Adipose tissue (tissue), 3 donors: Measurements from ENCODE around the gene KCNRG. TPM values are rescaled to one million over a fixed set of nuclear protein-coding genes. Genes with fewer than 3 reads are reported as not detected.
"Not testable (repeated sequence)": the region's sequence is repeated elsewhere in the genome, so short reads cannot be mapped to it uniquely, and the experiment has no call there.

Source experiments
- H3K27ac ChIP-seq: one replicate; pipeline ENCODE4 v1.5.1; 2013; ENCODE audit warnings: low read depth, low read length
- WGBS, 3 donors: extraction: QIAGEN DNeasy Blood & Tissue Kit; methylation state at CpG; one replicate each; pipeline ENCODE4 v1.1.7; 2013; 5-methylcytosine and 5-hydroxymethylcytosine counted together
- polyA plus RNA-seq, 3 donors: library from polyadenylated mRNA; stranded (reverse); fragments of 200-250 nt; gene quantifications; one replicate each; pipeline ENCODE4 v1.2.3, GENCODE V29; 2013
- donor health status: healthy with polysubstance abuse.
- donor health status: Bipolar disorder and iron deficiency.
- donor health status: healthy.

KCNRG gene, protein sequence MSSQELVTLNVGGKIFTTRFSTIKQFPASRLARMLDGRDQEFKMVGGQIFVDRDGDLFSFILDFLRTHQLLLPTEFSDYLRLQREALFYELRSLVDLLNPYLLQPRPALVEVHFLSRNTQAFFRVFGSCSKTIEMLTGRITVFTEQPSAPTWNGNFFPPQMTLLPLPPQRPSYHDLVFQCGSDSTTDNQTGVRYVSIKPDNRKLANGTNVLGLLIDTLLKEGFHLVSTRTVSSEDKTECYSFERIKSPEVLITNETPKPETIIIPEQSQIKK
- under 1 TPM in 2 of 3 donors, not detected in 1; 0.29 to 0.52 TPM for polyA plus RNA-seq

DNA sequence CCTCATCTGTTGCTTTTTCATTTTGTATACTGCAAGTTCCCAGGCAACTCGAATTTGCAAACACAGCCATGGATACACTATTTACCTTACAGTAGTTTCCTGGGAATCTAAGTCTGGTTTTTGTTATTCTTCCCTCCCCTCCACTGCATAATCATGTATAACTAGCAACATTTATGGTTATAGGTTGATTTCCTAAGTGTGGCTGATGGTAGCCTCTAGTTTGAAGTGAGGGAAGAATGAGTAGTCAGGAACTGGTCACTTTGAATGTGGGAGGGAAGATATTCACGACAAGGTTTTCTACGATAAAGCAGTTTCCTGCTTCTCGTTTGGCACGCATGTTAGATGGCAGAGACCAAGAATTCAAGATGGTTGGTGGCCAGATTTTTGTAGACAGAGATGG lies at the start of gene KCNRG:
TSS of gene KCNRG (plus strand) at position 187 of the 400 bp plus-strand sequence. CDS start at position 237, 50 bp downstream.
- WGBS, 3 donors = 41 to 56% (median 55%) methylated on average over 5 of the region's 5 CpGs
- no peak within 1 kb of the TSS for H3K27ac ChIP-seq

DNA sequence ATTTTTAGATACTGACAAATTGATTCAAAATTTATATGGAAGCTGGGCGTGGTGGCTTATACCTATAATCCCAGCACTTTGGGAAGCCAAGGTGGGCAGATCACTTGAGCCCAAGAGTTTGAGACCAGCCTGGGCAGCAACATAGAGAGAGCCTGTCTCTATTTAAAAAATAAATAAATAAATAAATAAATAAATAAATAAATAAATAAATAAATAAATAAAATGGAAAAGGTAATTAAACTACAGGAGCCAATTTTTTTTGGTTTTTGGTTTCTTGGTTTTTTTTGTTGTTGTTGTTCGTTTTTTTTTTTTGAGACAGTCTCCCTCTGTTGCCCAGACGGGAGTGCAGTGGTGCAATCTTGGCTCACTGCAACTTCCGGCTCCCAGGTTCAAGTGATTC lies 47.8 kb upstream of the KCNRG start:
- no peak overlapping the region for H3K27ac ChIP-seq
- 90 to 97% (median 92%) methylated on average over 4 of the region's 4 CpGs for WGBS, 3 donors

GRCh38 chr13:49972709-49973108 lies 42.5 kb upstream of the KCNRG start:
- 51 to 88% (median 85%) methylated on average over 4 of the region's 4 CpGs for WGBS, 3 donors
- H3K27ac ChIP-seq = no peak overlapping the region

DNA sequence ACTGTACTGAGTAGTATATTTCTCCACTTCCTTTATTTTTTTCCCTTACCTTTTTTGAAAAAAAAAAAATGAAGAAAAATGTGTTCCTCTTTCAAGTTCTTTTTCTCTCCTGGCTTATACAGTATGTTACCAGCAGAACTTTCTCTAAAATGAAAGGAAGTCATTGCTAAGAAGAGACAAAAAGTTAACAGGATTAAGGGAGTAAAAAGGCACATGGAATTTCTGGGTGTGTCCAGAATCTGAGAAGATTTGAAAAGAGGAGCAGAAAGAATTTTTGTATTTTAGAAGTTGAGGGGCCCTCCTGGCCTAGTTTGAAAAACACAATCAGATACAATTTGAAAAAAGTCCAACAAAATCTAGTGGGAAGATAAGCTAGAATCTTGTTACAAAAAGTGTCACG lies 39.4 kb upstream of the KCNRG start:
- H3K27ac ChIP-seq = no peak overlapping the region
- 75 to 89% (median 83%) methylated on average over 1 of the region's 1 CpG for WGBS, 3 donors

DNA sequence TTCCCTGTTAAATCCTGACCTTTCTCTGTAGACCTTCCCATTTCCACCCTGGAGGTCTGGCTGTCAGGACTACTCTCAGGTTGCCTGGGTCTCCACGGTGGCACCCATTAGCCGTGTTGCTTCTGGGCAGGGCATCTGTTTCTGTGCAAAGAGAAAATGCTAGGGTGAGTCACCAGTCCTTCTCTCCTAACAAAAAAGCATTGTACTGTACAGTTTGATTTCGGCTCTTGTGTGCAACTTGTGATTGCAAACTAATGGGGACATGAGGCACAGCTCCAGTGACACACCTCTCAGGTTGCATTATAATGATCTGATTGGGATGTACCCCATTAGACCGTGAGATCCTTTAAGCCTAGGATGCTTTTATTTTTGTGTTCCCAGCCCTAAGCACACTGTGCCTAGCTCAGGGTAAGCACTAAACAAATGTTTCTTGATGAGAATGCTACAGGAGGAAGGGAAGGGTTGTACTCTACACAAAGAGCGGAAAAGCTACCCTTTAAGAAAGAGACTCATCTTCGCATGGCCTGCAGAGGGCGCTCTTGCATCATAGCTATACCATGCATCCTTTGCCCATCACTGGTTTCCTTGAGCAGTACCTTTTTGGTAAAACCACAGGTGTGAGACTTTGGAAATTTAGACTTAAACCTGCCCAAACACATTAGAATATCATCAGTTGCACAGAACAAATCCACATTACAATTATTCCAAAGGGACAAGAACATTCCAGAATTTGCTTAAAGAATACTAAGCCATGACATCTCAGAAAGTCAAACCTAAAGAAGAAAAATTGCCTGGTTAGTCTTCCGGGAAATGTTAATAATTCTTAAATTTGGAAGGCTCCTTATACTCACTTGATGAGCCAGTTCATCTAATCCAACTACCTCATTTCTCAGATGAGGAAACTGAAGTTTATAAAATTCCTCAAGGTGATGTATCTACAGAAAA lies 38.7 kb upstream of the KCNRG start:
- WGBS, 3 donors = 44 to 62% (median 53%) methylated on average over 8 of the region's 8 CpGs
- no peak overlapping the region for H3K27ac ChIP-seq

GRCh38 chr13:49977992-49978391 lies 37.3 kb upstream of the KCNRG start:
- H3K27ac ChIP-seq = no peak overlapping the region
- 71 to 83% (median 83%) methylated on average over 3 of the region's 3 CpGs for WGBS, 3 donors

DNA sequence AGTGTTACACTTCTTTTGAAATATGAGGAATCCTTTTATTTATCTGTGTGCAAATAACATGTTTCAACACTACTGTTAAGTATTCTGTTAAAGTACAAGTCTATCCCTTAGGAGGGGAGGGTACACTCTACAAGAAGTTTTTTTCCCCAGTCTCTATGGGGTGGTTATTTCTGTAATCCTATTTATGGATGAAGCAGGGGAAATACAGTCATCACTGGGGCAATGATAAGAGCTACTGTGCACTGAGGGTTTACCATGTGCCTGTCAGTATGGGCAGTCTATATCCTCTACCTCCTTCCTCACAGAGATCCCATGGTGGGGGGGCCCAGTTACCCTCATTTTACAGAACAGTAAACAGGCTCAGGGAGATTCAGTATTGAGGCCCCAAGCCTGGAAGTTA lies 35.0 kb upstream of the KCNRG start:
- no peak overlapping the region for H3K27ac ChIP-seq

DNA sequence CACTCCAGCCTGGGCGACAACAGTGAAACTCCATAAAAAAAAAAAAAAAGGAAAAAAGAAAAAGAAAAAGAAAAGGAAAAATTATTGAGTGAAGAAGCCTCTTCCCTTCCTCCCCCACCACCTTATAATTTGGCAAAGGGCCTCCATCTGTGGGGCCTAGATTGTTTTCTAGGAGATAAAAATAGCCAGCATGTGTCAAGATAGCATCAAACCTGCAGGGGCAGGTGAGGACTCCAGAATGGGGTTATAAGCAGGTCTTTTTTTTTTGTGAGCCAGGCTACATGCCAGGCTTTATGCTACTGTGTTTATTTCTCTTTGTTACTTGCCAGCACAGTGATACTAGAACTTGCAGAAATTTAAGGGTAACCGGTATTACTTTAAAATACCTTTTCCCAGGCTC lies 30.1 kb upstream of the KCNRG start:
- WGBS, 3 donors = 51 to 95% (median 87%) methylated on average over 2 of the region's 2 CpGs
- no peak overlapping the region for H3K27ac ChIP-seq

- WGBS, 3 donors = 84 to 92% (median 88%) methylated on average over 7 of the region's 7 CpGs
- H3K27ac ChIP-seq = no peak overlapping the region
Measured at GRCh38 chr13:49986471-49986870, 28.8 kb upstream of the KCNRG start.

GRCh38 chr13:49990612-49991011 lies 24.6 kb upstream of the KCNRG start:
- 88 to 97% (median 96%) methylated on average over 6 of the region's 6 CpGs for WGBS, 3 donors
- not testable (repeated sequence) for H3K27ac ChIP-seq

- no peak overlapping the region for H3K27ac ChIP-seq
Measured at GRCh38 chr13:49993111-49993510, 22.1 kb upstream of the KCNRG start.

DNA sequence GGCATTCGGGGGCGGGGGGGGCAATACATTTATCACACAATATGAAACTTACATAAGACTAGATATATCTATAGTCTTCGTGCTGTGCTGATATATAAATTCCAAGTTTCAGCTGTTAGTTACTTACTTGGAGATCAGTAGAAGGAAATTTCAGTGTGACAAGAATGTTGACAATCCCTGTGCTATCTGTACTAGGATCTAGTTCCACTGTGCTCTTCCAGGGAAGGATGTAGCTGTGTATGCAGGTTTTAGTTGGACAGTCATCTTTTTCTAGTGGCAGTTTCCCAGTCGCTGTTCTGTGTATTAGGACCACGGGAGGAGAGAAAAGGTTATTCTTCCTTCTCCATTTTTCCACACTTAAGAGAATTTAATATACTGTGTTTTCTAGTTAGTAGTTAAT lies 21.6 kb upstream of the KCNRG start:
- 81 to 82% (median 81%) methylated on average over 5 of the region's 5 CpGs for WGBS, 3 donors

GRCh38 chr13:49995625-49996101 lies 19.6 kb upstream of the KCNRG start:
- WGBS, 3 donors = 23 to 49% (median 28%) methylated on average over 14 of the region's 14 CpGs
- no peak overlapping the region for H3K27ac ChIP-seq

More for the DNA sequence above, 21.6 kb upstream of the KCNRG start:
- H3K27ac ChIP-seq = no peak overlapping the region

DNA sequence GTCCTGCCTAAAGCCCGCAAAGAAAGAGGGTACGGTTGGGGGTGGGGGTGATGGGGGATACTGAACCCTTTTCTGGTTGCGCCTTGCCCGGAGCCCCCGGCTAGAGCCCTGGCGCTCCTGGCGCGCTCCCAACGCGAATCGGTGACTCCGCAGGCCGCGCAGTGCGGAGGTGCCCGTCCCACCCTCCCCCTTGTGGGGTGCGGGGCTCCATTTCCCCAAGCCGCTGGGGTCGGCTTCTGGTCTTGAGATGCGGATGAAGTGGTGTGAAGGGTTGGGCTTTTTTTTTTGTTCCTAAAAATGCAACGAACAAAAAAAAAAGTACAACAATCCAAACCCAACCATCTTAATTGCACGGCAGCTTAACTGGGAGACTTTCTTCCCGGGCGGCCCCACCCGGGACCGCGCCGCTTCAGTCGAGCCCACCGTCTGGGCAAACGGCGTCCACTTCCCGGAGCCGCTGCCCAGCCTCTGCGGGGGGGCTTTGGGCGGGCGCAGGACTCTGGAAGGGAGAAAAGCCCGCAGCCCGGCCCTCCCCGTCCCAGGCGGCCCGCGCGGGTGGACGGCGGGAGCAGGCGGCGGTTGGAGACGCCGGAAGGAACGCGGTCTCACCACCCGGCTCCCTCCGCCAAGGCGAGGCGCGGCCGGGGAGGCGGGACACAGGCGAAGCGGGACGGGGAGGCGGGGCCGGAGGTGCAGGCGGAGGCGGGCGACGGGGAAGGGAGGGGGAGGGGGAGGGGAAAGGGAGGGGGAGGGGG lies 18.9 kb upstream of the KCNRG start:
- 0 to 1% (median 0%) methylated on average over 45 to 63 of the region's 68 CpGs for WGBS, 3 donors

GRCh38 chr13:49996951-49997895 lies 18.0 kb upstream of the KCNRG start, which contains the start of gene TRIM13:
Gene TRIM13, plus strand, starts transcription at chr13:49997042. Its CDS starts 14,899 bp downstream, at chr13:50011941.
- H3K27ac ChIP-seq = peak within 1 kb of the TSS; percentile 83
- WGBS, 3 donors = 0 to 1% (median 1%) methylated on average over 41 to 55 of the region's 56 CpGs

More for the DNA sequence above, 18.9 kb upstream of the KCNRG start:
- peak overlapping the region; percentile 63 for H3K27ac ChIP-seq

- no peak overlapping the region for H3K27ac ChIP-seq
- WGBS, 3 donors = 10 to 14% (median 13%) methylated on average over 4 of the region's 4 CpGs
Measured at GRCh38 chr13:49997955-49998354, 17.3 kb upstream of the KCNRG start.

DNA sequence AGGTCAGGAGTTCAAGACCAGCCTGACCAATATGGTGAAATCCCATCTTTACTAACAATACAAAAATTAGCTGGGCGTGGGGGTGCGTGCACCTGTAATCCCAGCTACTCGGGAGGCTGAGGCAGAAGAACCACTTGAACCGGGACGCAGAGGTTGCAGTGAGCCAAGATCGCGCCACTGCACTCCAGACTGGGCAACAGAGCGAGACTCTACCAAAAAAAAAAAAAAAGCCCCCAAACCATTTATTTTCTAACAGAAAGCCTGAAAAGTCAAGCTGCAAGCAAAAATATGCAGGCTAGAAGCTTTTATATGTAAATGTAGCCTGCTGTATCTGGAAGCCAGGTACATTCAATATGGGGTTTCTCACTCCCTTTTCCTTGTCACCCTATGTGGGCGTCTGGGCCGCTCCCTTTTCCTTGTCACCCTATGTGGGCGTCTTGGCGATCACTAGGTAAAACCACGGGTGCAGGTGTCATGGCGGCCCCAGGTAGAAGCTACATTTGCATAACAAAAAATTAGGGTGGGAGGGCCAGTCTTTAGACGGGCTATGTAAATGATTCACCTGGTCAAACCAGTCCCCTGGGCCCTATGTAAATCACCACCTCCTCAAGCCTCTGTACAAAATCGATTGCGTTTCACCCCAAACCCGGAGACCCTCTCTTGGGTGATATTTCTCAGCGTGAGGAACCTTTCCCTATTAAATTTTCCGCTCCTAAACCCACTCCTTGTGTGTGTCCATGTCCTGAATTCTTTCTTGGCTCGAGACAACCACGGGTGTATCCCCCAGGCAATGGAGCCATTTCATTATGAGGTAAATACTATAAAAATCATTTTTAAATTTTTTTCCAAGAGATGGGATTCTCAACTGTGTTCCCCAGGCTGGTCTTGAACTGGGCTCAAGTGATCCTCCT lies 16.3 kb upstream of the KCNRG start:
- 79 to 85% (median 81%) methylated on average over 22 of the region's 22 CpGs for WGBS, 3 donors
- no peak overlapping the region for H3K27ac ChIP-seq
